Fibroblast of lung (primary cell): ENCODE data around the gene GALNT17. TPM values are rescaled to one million over a fixed set of nuclear protein-coding genes. Genes with fewer than 3 reads are reported as not detected.

Experiments used
- DNase-seq, 2 donors: peaks; one replicate each; pipeline versions ENCODE4 v3.0.0 to v3.0.0-alpha.2; 2010; ENCODE audit warnings: low read depth in 2 of 2
- H2AFZ ChIP-seq: 2 replicates; pipeline ENCODE4 v1.5.1; 2012; ENCODE audit warnings: low read length, control low read depth, inconsistent platforms
- H3K27ac ChIP-seq: 2 replicates; pipeline ENCODE4 v1.5.1; 2011; ENCODE audit warnings: low read length, control low read depth; ENCODE audit not compliant: insufficient read depth
- H3K27me3 ChIP-seq: 2 replicates; pipeline ENCODE4 v1.5.1; 2011; ENCODE audit warnings: mild to moderate bottlenecking, low read length; ENCODE audit not compliant: control insufficient read depth, insufficient read depth
- H3K36me3 ChIP-seq: 2 replicates; pipeline ENCODE4 v1.5.1; 2011; ENCODE audit warnings: low read length; ENCODE audit not compliant: control insufficient read depth, insufficient read depth
- H3K4me1 ChIP-seq: 2 replicates; pipeline ENCODE4 v1.5.1; 2011; ENCODE audit warnings: low read length; ENCODE audit not compliant: control insufficient read depth, insufficient read depth; ENCODE audit errors: extremely low read depth
- H3K4me2 ChIP-seq: 2 replicates; pipeline ENCODE4 v1.5.1; 2011; ENCODE audit warnings: low read length, control low read depth; ENCODE audit not compliant: insufficient read depth; ENCODE audit errors: extremely low read depth
- H3K4me3 ChIP-seq, 4 experiments: fragments of 200-600 bp in 1 of 4; sonication (generic) in 1 of 4; replicated peaks in 1 of 4; 2 replicates each; pipeline ENCODE4 v1.5.1; 2011 to 2016; ENCODE audit warnings: low read length in 4 of 4, low read depth in 3 of 4, mild to moderate bottlenecking in 3 of 4, control low read depth in 2 of 4, inconsistent platforms in 1 of 4, mixed read lengths in 1 of 4; ENCODE audit not compliant: insufficient read depth in 1 of 4; ENCODE audit errors: control extremely low read depth in 1 of 4
- H3K79me2 ChIP-seq: 2 replicates; pipeline ENCODE4 v1.5.1; 2012; ENCODE audit warnings: mild to moderate bottlenecking, low read length, inconsistent platforms; ENCODE audit not compliant: control insufficient read depth, insufficient read depth
- H3K9ac ChIP-seq: 2 replicates; pipeline ENCODE4 v1.5.1; 2011; ENCODE audit warnings: mild to moderate bottlenecking, low read length, control low read depth; ENCODE audit not compliant: insufficient read depth
- H3K9me3 ChIP-seq: 2 replicates; pipeline ENCODE4 v1.5.1; 2012; ENCODE audit warnings: low read depth, low read length; ENCODE audit not compliant: control insufficient read depth, insufficient read depth
- H4K20me1 ChIP-seq: 2 replicates; pipeline ENCODE4 v1.5.1; 2011; ENCODE audit warnings: low read length; ENCODE audit not compliant: control insufficient read depth, insufficient read depth; ENCODE audit errors: extremely low read depth
- CTCF ChIP-seq, 2 donors: IDR thresholded peaks in 1 of 2; conservative IDR thresholded peaks in 1 of 2; 1 replicate in 1 of 2; 2 replicates in 1 of 2; pipeline ENCODE4 v1.5.1; 2011 to 2012; ENCODE audit warnings: low read length in 2 of 2, control low read depth in 1 of 2, inconsistent platforms in 1 of 2, low read depth in 1 of 2, mild to moderate bottlenecking in 1 of 2
- EZH2 ChIP-seq: IDR thresholded peaks from 2 replicates; pipeline ENCODE4 v1.5.1; 2012; ENCODE audit warnings: low read length, control low read depth, mild to moderate bottlenecking; ENCODE audit errors: missing control alignments
- polyA plus RNA-seq, 2 donors: library from polyadenylated mRNA; depleted of rRNA in 1 of 2; stranded (reverse) in 1 of 2; unstranded in 1 of 2; fragments of >200 nt; gene quantifications; 2 replicates each; pipeline ENCODE4 v1.2.1, GENCODE V29; 2011 to 2012; ENCODE audit warnings: missing spikeins in 1 of 2
- total RNA-seq: library from RNA; depleted of rRNA; stranded (reverse); fragments of >200 nt; gene quantifications from 2 replicates; pipeline ENCODE4 v1.2.1, GENCODE V29; 2014

Gene GALNT17
- total and polyA plus RNA-seq, 2 donors (not counting 1 experiment from before 2014, with no cell fraction given) = under 0.01 TPM; not detected in 1

DNA sequence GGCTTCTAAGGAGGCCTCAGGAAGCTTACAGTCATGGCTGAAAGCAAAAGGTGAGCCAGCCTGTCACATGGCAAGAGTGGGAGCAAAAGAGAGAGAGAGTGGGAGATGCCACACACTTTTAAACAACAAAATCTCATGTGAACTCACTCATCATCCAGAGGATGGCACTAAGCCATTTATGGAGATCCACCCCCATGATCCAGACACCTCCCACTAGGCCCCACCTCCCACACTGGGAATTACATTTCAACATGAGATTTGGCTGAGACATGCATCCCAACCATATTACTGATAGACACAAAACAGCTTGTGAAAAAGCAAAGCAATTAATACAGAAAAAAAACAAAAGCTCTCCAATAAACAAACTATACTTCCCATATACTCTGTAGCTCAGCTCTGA lies 210.3 kb downstream of the GALNT17 start:
- Histone ChIP-seq H3K4me1 (no peaks in the 10 kb centered on the region), H4K20me1 (no peaks in the 10 kb centered on the region), H3K9me3 (no peaks in the 10 kb centered on the region), H3K27me3 (no peaks in the 10 kb centered on the region), H3K79me2 (no peaks in the 10 kb centered on the region), H3K36me3 (no peaks in the 10 kb centered on the region), H3K4me3 (no peak overlapping the region), H3K9ac (no peak overlapping the region), H3K27ac (no peak overlapping the region), H2AFZ (no peak overlapping the region), H3K4me2 (no peak overlapping the region)
- DNase-seq = no peak
- TF ChIP-seq CTCF (conservative IDR thresholded peaks at IDR 0.05 in 1 of 2, IDR thresholded peaks at IDR 0.05 in 1 of 2; ENCODE audit: low read depth in 1 of 2, low read length in 2 of 2) = no peak
- TF ChIP-seq EZH2 = no peak

GRCh38 chr7:71343039-71343438 lies 211.1 kb downstream of the GALNT17 start:
- no peaks in the 10 kb centered on the region for H3K4me1 ChIP-seq
- H4K20me1 ChIP-seq = no peaks in the 10 kb centered on the region
- no peaks in the 10 kb centered on the region for H3K79me2 ChIP-seq
- H3K4me3 ChIP-seq = no peak overlapping the region
- H3K4me2 ChIP-seq = no peak overlapping the region
- DNase-seq = no peak
- TF ChIP-seq CTCF (conservative IDR thresholded peaks at IDR 0.05 in 1 of 2, IDR thresholded peaks at IDR 0.05 in 1 of 2; ENCODE audit: low read depth in 1 of 2, low read length in 2 of 2) (no peak), EZH2 (no peak)
- H3K9ac ChIP-seq = no peak overlapping the region
- no peaks in the 10 kb centered on the region for H3K27me3 ChIP-seq
- H3K9me3 ChIP-seq = no peaks in the 10 kb centered on the region
- H2AFZ ChIP-seq = no peak overlapping the region
- H3K27ac ChIP-seq = no peak overlapping the region
- H3K36me3 ChIP-seq = no peaks in the 10 kb centered on the region

- H3K27me3 ChIP-seq = no peaks in the 10 kb centered on the region
- TF ChIP-seq CTCF (conservative IDR thresholded peaks at IDR 0.05 in 1 of 2, IDR thresholded peaks at IDR 0.05 in 1 of 2; ENCODE audit: low read depth in 1 of 2, low read length in 2 of 2) (no peak), EZH2 (no peak)
- no peak overlapping the region for H2AFZ ChIP-seq
- DNase-seq = no peak
- no peak overlapping the region for H3K27ac ChIP-seq
- H3K36me3 ChIP-seq = no peaks in the 10 kb centered on the region
- no peaks in the 10 kb centered on the region for H3K9me3 ChIP-seq
- H3K4me3 ChIP-seq = no peak overlapping the region
- H3K4me2 ChIP-seq = no peak overlapping the region
- H3K9ac ChIP-seq = no peak overlapping the region
- no peaks in the 10 kb centered on the region for H3K4me1 ChIP-seq
- no peaks in the 10 kb centered on the region for H4K20me1 ChIP-seq
- H3K79me2 ChIP-seq = no peaks in the 10 kb centered on the region
Observed at GRCh38 chr7:71343892-71344291, 211.9 kb downstream of the GALNT17 start.
